ENCODE data around the gene NRG3. TPM values are rescaled to one million over a fixed set of nuclear protein-coding genes. Genes with fewer than 3 reads are reported as not detected.

The NRG3 gene
- not detected for total RNA-seq

DNA sequence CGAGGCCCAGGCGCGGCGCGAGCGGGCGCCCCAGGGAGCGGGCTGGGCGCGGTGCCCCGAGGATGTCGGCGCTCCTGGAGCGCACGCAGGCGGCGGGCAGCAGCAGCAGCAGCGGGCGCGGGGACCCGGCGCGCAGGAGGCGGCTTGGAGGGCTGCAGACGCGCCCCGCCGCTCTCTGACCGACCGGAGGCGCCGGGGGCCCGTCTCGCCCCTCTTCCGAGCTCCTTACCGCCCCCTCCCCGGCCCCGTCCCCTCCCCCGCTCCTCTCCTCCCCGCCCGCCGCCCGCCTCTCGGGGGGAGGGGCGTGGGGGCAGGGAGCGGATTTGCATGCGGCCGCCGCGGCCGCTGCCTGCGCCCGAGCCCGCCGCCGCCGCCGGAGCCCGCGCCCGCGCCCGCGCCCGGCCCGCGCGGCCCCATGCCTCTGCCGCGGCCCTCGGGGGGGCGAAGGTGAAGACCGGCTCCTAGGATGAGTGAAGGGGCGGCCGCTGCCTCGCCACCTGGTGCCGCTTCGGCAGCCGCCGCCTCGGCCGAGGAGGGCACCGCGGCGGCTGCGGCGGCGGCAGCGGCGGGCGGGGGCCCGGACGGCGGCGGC is at the start of gene NRG3:
NRG3 (plus strand) TSS at position 320 of the 592 bp plus-strand sequence.
- ATAC-seq (ENCODE audit: low read depth): peak; percentile 36

GRCh38 chr10:81828251-81828650 is 46.7 kb upstream of the NRG3 start:
- Mint-ChIP-seq H3K27me3 (no peaks in the 10 kb centered on the region), H3K9me3 (peaks cover 1% of the 10 kb centered on the region), H3K4me1 (no peaks in the 10 kb centered on the region), H3K4me3 (no peak overlapping the region), H3K36me3 (no peaks in the 10 kb centered on the region), H3K27ac (no peak overlapping the region)
- POLR2A ChIA-PET: no interaction called here
- no peak for ATAC-seq (ENCODE audit: low read depth)
- DNase-seq: no peak

More for the DNA sequence above, at the start of gene NRG3:
- Mint-ChIP-seq H3K36me3 (no peaks in the 10 kb centered on the region), H3K4me1 (peaks cover 2% of the 10 kb centered on the region), H3K9me3 (no peaks in the 10 kb centered on the region), H3K27ac (no peak within 1 kb of the TSS), H3K4me3 (peak within 1 kb of the TSS; percentile 71), H3K27me3 (peaks cover 41% of the 10 kb centered on the region)
- DNase-seq: peak; percentile 31
- POLR2A ChIA-PET: no interaction called here

- Mint-ChIP-seq H3K4me3 (no peak overlapping the region), H3K36me3 (no peaks in the 10 kb centered on the region), H3K27ac (no peak overlapping the region), H3K27me3 (no peaks in the 10 kb centered on the region), H3K9me3 (no peaks in the 10 kb centered on the region), H3K4me1 (no peaks in the 10 kb centered on the region)
- ATAC-seq (ENCODE audit: low read depth): no peak
- POLR2A ChIA-PET: no interaction called here
- DNase-seq: no peak
These were observed 43.9 kb upstream of the NRG3 start for GRCh38 chr10:81831060-81831459.

DNA sequence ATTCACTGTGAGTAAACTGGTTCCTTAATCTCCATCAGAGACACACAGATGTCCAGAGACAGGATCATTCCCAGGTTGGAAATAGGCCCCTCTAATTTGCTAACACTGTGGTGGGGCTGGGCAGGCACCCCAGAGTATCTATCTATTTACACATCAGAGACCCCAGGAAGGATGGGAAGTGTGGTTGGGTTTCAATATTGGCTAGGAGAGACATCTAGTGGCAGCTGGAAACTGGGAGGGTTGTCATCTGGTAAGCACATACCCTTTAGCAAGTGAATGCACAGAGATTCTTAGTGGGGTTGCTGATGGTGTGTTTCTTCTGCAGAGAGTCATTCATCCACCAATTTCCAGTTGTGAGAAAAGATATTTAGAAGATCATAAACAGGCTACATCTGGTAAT is 36.0 kb upstream of the NRG3 start:
- H3K9me3 Mint-ChIP-seq: no peaks in the 10 kb centered on the region
- POLR2A ChIA-PET: no interaction called here
- DNase-seq (no peak), ATAC-seq (ENCODE audit: low read depth) (no peak)
- no peak overlapping the region for H3K27ac Mint-ChIP-seq
- no peak overlapping the region for H3K4me3 Mint-ChIP-seq
- H3K4me1 Mint-ChIP-seq: no peaks in the 10 kb centered on the region
- peaks cover 6% of the 10 kb centered on the region for H3K27me3 Mint-ChIP-seq
- H3K36me3 Mint-ChIP-seq: no peaks in the 10 kb centered on the region

DNA sequence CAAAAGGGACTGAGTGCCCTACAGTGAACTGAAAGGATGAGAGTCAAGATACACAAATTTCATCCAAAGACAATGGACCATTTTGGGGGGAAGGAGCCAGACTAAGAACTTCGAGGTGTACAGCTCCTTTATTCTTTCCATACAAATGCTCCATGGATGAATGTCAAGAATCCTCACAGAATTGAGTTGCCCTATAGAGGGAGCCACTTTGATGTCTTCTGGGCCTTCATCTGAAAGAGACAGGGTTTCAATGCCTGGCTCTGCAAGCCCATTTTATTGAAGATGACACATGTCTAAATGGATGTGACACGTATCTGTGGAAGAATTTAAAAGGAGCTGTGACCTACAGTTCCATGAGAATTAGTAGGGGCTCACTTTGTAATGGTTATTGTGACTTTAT is 32.0 kb upstream of the NRG3 start:
- Mint-ChIP-seq H3K27ac (no peak overlapping the region), H3K4me1 (no peaks in the 10 kb centered on the region), H3K9me3 (no peaks in the 10 kb centered on the region), H3K36me3 (no peaks in the 10 kb centered on the region), H3K4me3 (no peak overlapping the region), H3K27me3 (peaks cover 6% of the 10 kb centered on the region)
- DNase-seq (no peak), ATAC-seq (ENCODE audit: low read depth) (no peak)
- POLR2A ChIA-PET: no interaction called here

GRCh38 chr10:81847675-81848074 is 27.3 kb upstream of the NRG3 start:
- Mint-ChIP-seq H3K9me3 (no peaks in the 10 kb centered on the region), H3K27me3 (no peaks in the 10 kb centered on the region), H3K4me1 (no peaks in the 10 kb centered on the region), H3K4me3 (no peak overlapping the region), H3K27ac (no peak overlapping the region), H3K36me3 (no peaks in the 10 kb centered on the region)
- DNase-seq: no peak
- ATAC-seq (ENCODE audit: low read depth): no peak
- POLR2A ChIA-PET: no interaction called here

GRCh38 chr10:81848514-81848913 is 26.5 kb upstream of the NRG3 start:
- Mint-ChIP-seq H3K27me3 (no peaks in the 10 kb centered on the region), H3K27ac (no peak overlapping the region), H3K9me3 (no peaks in the 10 kb centered on the region), H3K4me3 (no peak overlapping the region), H3K4me1 (no peaks in the 10 kb centered on the region), H3K36me3 (no peaks in the 10 kb centered on the region)
- DNase-seq (no peak), ATAC-seq (ENCODE audit: low read depth) (no peak)
- POLR2A ChIA-PET: no interaction called here

DNA sequence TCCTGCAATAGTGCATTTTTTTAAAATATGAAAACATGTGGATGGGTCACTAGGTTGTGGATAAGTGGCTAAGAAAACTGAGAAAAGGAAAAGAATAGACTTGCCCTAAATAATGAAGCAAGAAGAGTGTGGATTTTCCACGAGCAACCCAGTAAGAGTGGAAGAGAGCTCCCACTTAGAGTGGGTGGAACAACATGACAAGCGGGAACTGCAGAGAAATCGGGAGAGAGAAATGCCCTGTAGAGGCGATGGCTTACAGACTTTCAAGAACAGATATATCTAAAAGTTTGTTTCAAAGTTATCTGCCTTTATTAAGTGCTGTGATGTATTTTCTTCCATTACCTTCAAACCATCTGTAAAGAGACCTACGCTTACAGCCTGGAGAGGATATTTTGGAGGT is 26.1 kb upstream of the NRG3 start:
- no peaks in the 10 kb centered on the region for H3K4me1 Mint-ChIP-seq
- H3K4me3 Mint-ChIP-seq: no peak overlapping the region
- no peaks in the 10 kb centered on the region for H3K27me3 Mint-ChIP-seq
- ATAC-seq (ENCODE audit: low read depth) (no peak), DNase-seq (no peak)
- no peak overlapping the region for H3K27ac Mint-ChIP-seq
- H3K36me3 Mint-ChIP-seq: no peaks in the 10 kb centered on the region
- POLR2A ChIA-PET: no interaction called here
- no peaks in the 10 kb centered on the region for H3K9me3 Mint-ChIP-seq

GRCh38 chr10:81862596-81862995 is 12.4 kb upstream of the NRG3 start:
- POLR2A ChIA-PET: no interaction called here
- DNase-seq (no peak), ATAC-seq (ENCODE audit: low read depth) (no peak)
- Mint-ChIP-seq H3K9me3 (no peaks in the 10 kb centered on the region), H3K27me3 (no peaks in the 10 kb centered on the region), H3K4me1 (no peaks in the 10 kb centered on the region), H3K36me3 (peaks cover 1% of the 10 kb centered on the region), H3K27ac (no peak overlapping the region), H3K4me3 (no peak overlapping the region)

- Mint-ChIP-seq H3K27ac (no peak overlapping the region), H3K36me3 (peaks cover 1% of the 10 kb centered on the region), H3K27me3 (no peaks in the 10 kb centered on the region), H3K9me3 (no peaks in the 10 kb centered on the region), H3K4me3 (no peak overlapping the region), H3K4me1 (no peaks in the 10 kb centered on the region)
- POLR2A ChIA-PET: no interaction called here
- ATAC-seq (ENCODE audit: low read depth) (no peak), DNase-seq (no peak)
These were observed 11.2 kb upstream of the NRG3 start for GRCh38 chr10:81863771-81864170.

GRCh38 chr10:81865581-81865980 is 9.4 kb upstream of the NRG3 start:
- Mint-ChIP-seq H3K4me1 (no peaks in the 10 kb centered on the region), H3K36me3 (peaks cover under 1% of the 10 kb centered on the region)
- POLR2A ChIA-PET: no interaction called here

GRCh38 chr10:81866753-81867152 is 8.2 kb upstream of the NRG3 start:
- POLR2A ChIA-PET: no interaction called here
- Mint-ChIP-seq H3K36me3 (no peaks in the 10 kb centered on the region), H3K9me3 (no peaks in the 10 kb centered on the region), H3K4me3 (no peak overlapping the region), H3K4me1 (no peaks in the 10 kb centered on the region), H3K27ac (no peak overlapping the region), H3K27me3 (peaks cover 2% of the 10 kb centered on the region)
- DNase-seq (no peak), ATAC-seq (ENCODE audit: low read depth) (no peak)

More at GRCh38 chr10:81865581-81865980, 9.4 kb upstream of the NRG3 start:
- no peaks in the 10 kb centered on the region for H3K9me3 Mint-ChIP-seq
- H3K27ac Mint-ChIP-seq: no peak overlapping the region
- no peak overlapping the region for H3K4me3 Mint-ChIP-seq
- H3K27me3 Mint-ChIP-seq: peaks cover 2% of the 10 kb centered on the region
- ATAC-seq (ENCODE audit: low read depth): no peak
- no peak for DNase-seq

DNA sequence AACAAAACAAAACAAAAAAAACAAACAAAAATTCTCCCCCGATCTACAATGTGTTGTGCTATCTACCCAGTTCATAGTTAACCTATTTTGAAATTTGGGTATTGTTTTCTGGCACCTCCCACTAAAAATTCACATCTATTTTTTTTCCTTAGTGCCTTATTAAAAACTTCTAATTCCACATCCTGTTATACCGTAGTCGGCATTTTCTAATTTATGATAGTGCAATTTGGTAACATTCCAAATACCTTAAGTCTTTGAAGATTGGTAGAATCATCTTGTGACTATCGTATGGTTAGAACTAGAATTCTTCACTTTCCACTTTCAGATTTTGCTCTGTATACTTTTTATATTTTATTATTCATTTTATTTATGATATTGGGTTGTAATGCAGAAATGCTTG is 4.5 kb upstream of the NRG3 start:
- Mint-ChIP-seq H3K36me3 (no peaks in the 10 kb centered on the region), H3K4me1 (no peaks in the 10 kb centered on the region), H3K4me3 (no peak overlapping the region), H3K27ac (no peak overlapping the region), H3K27me3 (peaks cover 16% of the 10 kb centered on the region), H3K9me3 (no peaks in the 10 kb centered on the region)
- POLR2A ChIA-PET: no interaction called here
- no peak for ATAC-seq (ENCODE audit: low read depth)
- no peak for DNase-seq

DNA sequence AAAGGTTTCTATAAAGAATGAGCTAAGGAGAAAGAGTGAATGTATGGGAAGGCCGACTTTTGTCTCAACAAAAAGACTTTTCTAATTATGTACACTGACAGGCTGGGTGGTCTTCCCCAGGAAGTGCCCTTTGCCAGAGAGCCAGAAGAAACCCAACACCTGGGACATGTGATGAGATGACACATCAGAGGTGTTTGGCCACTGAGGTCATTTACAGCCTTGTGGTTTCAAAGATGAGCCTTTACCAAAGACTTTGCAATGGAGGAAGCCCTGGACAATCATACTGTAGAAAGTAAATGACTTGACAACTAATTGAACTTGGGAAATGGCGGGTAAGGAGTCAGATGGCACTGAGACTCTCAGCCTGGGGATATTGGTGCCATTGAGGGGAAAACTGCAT is 3.4 kb upstream of the NRG3 start:
- Mint-ChIP-seq H3K27me3 (peaks cover 27% of the 10 kb centered on the region), H3K36me3 (no peaks in the 10 kb centered on the region), H3K9me3 (no peaks in the 10 kb centered on the region), H3K4me1 (peaks cover 2% of the 10 kb centered on the region), H3K27ac (no peak overlapping the region), H3K4me3 (no peak overlapping the region)
- no peak for ATAC-seq (ENCODE audit: low read depth)
- DNase-seq: no peak
- POLR2A ChIA-PET: no interaction called here

Measured in activated naive CD8-positive, alpha-beta T cell treated with anti-CD3 and anti-CD28 coated beads, Interleukin-2, amount 10 ng/mL, durations not matched to agents 7 days and 5 days (primary cell).